GM23338 (cell line): ENCODE measurements around the gene MUC13.

Experiments
- CREB1 ChIP-seq: fragments of 250-450 bp; sonication (Bioruptor Pico); IDR thresholded peaks from 2 replicates; pipeline ENCODE4 v1.5.0; 2020; ENCODE audit warnings: low read depth, mild to moderate bottlenecking, moderate library complexity
- EZH2 ChIP-seq: fragments of 200-600 bp; sonication (generic); IDR thresholded peaks from one replicate; pipeline ENCODE4 v1.8.0; 2017; ENCODE audit warnings: antibody characterized with exemption, mild to moderate bottlenecking, low read depth; ENCODE audit not compliant: unreplicated experiment
- POLR2AphosphoS5 ChIP-seq: IDR thresholded peaks from 2 replicates; pipeline ENCODE4 v1.6.1; 2016; ENCODE audit warnings: antibody characterized with exemption, low read depth
- ZNF114 ChIP-seq: fragments of 250-450 bp; sonication (Bioruptor Pico); IDR thresholded peaks from 2 replicates; pipeline ENCODE4 v1.5.0; 2020; ENCODE audit warnings: mild to moderate bottlenecking, moderate library complexity
- TF ChIP-seq, protein P1 (sequence below), 2 experiments: fragments of 200-600 bp in 1 of 2; sonication (generic) in 1 of 2; conservative IDR thresholded peaks; 2 replicates each; pipeline versions ENCODE4 v1.5.1 to v1.6.1; 2016 to 2017; ENCODE audit warnings: antibody characterized with exemption in 2 of 2, low read depth in 2 of 2, mild to moderate bottlenecking in 2 of 2, moderate library complexity in 1 of 2

DNA sequence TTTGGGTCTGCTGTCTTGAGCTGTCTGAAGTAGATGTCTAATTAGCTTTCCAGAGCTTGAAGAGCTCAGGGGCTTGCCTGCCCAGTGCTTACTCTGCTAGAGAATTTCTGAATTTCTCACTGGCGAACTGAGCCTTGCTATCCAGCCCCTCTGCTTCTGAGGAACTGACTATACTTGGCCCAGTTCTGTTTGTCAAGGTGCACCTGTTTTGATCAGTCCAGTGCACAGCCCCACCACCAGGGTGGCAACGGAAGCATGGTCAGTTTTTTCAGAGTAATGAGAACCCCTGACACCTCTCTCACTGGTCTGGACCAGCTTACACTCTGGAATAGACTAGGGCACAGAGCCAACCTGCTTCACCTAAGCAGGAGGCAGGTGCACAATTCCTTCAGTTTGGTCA, 72.5 kb downstream of the MUC13 start:
- TF ChIP-seq EZH2 (no peak), POLR2AphosphoS5 (no peak), ZNF114 (CRISPR knock-in tag) (no peak), CREB1 (CRISPR knock-in tag) (no peak)
- TF ChIP-seq, protein P1, sequence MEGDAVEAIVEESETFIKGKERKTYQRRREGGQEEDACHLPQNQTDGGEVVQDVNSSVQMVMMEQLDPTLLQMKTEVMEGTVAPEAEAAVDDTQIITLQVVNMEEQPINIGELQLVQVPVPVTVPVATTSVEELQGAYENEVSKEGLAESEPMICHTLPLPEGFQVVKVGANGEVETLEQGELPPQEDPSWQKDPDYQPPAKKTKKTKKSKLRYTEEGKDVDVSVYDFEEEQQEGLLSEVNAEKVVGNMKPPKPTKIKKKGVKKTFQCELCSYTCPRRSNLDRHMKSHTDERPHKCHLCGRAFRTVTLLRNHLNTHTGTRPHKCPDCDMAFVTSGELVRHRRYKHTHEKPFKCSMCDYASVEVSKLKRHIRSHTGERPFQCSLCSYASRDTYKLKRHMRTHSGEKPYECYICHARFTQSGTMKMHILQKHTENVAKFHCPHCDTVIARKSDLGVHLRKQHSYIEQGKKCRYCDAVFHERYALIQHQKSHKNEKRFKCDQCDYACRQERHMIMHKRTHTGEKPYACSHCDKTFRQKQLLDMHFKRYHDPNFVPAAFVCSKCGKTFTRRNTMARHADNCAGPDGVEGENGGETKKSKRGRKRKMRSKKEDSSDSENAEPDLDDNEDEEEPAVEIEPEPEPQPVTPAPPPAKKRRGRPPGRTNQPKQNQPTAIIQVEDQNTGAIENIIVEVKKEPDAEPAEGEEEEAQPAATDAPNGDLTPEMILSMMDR (conservative IDR thresholded peaks at IDR 0.05; ENCODE audit: low read depth in 2 of 2), result no peak
